Peyer's patch (tissue), 4 donors: Measurements from ENCODE around the gene THOC6. TPM values are rescaled to one million over a fixed set of nuclear protein-coding genes. Genes with fewer than 3 reads are reported as not detected.
A peak's percentile ranks its signal among the peaks of the same experiment; 100 is the strongest.

Experiments
- DNase-seq, 3 donors: peaks; one replicate each; pipeline ENCODE4 v3.0.0-alpha.2; 2017 to 2019
- H3K27ac ChIP-seq, 4 donors: fragments of 200-600 bp; sonication (generic); one replicate each; pipeline ENCODE4 v1.5.1; 2016 to 2019
- H3K27me3 ChIP-seq, 2 donors: fragments of 200-600 bp; sonication (generic); one replicate each; pipeline ENCODE4 v1.5.1; 2019
- H3K36me3 ChIP-seq, 3 donors: fragments of 200-600 bp; sonication (generic); one replicate each; pipeline ENCODE4 v1.5.1; 2016 to 2019
- H3K4me1 ChIP-seq, 4 donors: fragments of 200-600 bp; sonication (generic); one replicate each; pipeline ENCODE4 v1.5.1; 2016 to 2019
- H3K4me3 ChIP-seq, 4 donors: fragments of 200-600 bp; sonication (generic); 1 replicate in 3 of 4; 2 replicates in 1 of 4; pipeline ENCODE4 v1.5.1; 2016 to 2019; ENCODE audit warnings: mild to moderate bottlenecking in 1 of 4
- H3K9me3 ChIP-seq, 4 donors: fragments of 200-600 bp; sonication (generic); one replicate each; pipeline ENCODE4 v1.5.1; 2016 to 2019; ENCODE audit warnings: mild to moderate bottlenecking in 1 of 4
- CTCF ChIP-seq, 6 experiments: fragments of 450-650 bp in 4 of 6; fragments of 200-600 bp in 2 of 6; sonication (generic) in 1 of 6; IDR thresholded peaks; one replicate each; pipeline ENCODE4 v1.5.1; 2017 to 2019; ENCODE audit warnings: antibody characterized with exemption in 6 of 6, mild to moderate bottlenecking in 3 of 6, moderate library complexity in 1 of 6
- POLR2A ChIP-seq, 2 donors: fragments of 450-650 bp; IDR thresholded peaks; one replicate each; pipeline ENCODE4 v1.5.1; 2017; ENCODE audit warnings: antibody characterized with exemption in 2 of 2, mild to moderate bottlenecking in 2 of 2, moderate library complexity in 2 of 2
- total RNA-seq, 4 donors: library from RNA; depleted of rRNA; stranded (reverse); fragments of >200 nt; gene quantifications; one replicate each; pipeline ENCODE4 v1.1.0, GENCODE V29; 2016

The THOC6 gene
- total RNA-seq, 4 donors from 2014 or later, result 9.6 to 64.4 (median 27.1) TPM

- Histone ChIP-seq H3K27ac (peak overlapping the region in 1 of 4 donors; percentile 95), H3K4me1 (peaks cover 8 to 31% (median 14%) of the 10 kb centered on the region in 4 donors), H3K36me3 (no peaks in the 10 kb centered on the region), H3K4me3 (no peak overlapping the region), H3K27me3 (no peaks in the 10 kb centered on the region), H3K9me3 (no peaks in the 10 kb centered on the region)
- no peak for DNase-seq
- TF ChIP-seq POLR2A (IDR thresholded peaks at IDR 0.05) (no peak), CTCF (IDR thresholded peaks at IDR 0.05) (no peak)
These were observed 15.2 kb upstream of the THOC6 start for GRCh38 chr16:3008690-3009037.

DNA sequence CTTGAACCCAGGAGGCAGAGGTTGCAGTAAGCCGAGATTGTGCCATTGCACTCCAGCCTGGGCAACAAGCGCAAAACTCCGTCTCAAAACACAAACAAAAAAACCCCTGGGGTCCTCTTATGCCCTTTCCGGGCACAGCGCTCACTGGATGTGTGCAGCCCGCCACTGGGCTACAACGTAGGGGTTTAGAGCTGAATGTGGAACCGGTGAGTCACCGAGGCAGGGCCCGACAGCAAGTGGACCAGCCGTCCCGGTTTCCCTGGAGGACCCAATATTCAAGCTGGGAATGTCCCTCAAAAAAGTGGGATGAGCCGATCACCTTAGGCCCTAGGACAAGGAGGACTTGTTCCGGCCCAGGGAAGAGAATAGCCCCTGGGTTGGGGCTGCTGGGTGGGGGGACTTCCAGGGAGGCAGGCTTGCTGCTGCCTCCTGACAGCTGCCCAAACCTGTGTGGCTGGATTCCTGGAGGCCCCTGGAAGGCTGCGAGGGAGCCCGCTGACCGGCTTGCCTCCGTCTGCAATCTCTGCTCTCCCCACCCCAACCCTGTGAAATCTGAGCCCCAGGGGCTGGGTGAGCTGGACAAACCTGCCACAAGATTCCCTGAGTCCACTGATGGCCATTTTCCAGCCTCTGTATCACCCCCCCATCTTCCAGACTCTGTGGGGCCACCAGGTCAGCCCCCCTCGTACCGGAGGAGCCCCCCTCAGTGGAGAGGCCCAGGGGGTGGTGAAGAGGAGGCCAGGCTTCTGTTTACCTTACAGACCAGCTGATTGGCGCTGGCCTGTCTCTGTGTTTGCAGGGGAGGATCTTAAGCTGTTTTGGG is 14.1 kb upstream of the THOC6 start:
- no peaks in the 10 kb centered on the region for H3K36me3 ChIP-seq
- DNase-seq, result no peak
- H3K27ac ChIP-seq, result no peak overlapping the region

GRCh38 chr16:3010510-3010909 is 13.3 kb upstream of the THOC6 start:
- Histone ChIP-seq H3K27ac (no peak overlapping the region), H3K9me3 (no peaks in the 10 kb centered on the region), H3K4me3 (no peak overlapping the region), H3K27me3 (no peaks in the 10 kb centered on the region), H3K36me3 (no peaks in the 10 kb centered on the region), H3K4me1 (peaks cover 8 to 31% (median 12%) of the 10 kb centered on the region in 4 donors)
- TF ChIP-seq POLR2A (IDR thresholded peaks at IDR 0.05) (no peak), CTCF (IDR thresholded peaks at IDR 0.05) (no peak)
- no peak for DNase-seq

More for the DNA sequence above, 14.1 kb upstream of the THOC6 start:
- no peak for TF ChIP-seq POLR2A (IDR thresholded peaks at IDR 0.05)
- no peak for TF ChIP-seq CTCF (IDR thresholded peaks at IDR 0.05)
- no peaks in the 10 kb centered on the region for H3K9me3 ChIP-seq
- H3K27me3 ChIP-seq, result no peaks in the 10 kb centered on the region
- H3K4me1 ChIP-seq, result peaks cover 8 to 31% (median 13%) of the 10 kb centered on the region in 4 donors
- no peak overlapping the region for H3K4me3 ChIP-seq

- H3K27ac ChIP-seq, result no peak overlapping the region
- no peak for DNase-seq
- no peak overlapping the region for H3K4me3 ChIP-seq
- no peak for TF ChIP-seq CTCF (IDR thresholded peaks at IDR 0.05)
- no peak for TF ChIP-seq POLR2A (IDR thresholded peaks at IDR 0.05)
- H3K27me3 ChIP-seq, result no peaks in the 10 kb centered on the region
- peaks cover 8 to 17% (median 11%) of the 10 kb centered on the region in 4 donors for H3K4me1 ChIP-seq
- no peaks in the 10 kb centered on the region for H3K36me3 ChIP-seq
- H3K9me3 ChIP-seq, result no peaks in the 10 kb centered on the region
These were observed 11.6 kb upstream of the THOC6 start for GRCh38 chr16:3012246-3012645.

DNA sequence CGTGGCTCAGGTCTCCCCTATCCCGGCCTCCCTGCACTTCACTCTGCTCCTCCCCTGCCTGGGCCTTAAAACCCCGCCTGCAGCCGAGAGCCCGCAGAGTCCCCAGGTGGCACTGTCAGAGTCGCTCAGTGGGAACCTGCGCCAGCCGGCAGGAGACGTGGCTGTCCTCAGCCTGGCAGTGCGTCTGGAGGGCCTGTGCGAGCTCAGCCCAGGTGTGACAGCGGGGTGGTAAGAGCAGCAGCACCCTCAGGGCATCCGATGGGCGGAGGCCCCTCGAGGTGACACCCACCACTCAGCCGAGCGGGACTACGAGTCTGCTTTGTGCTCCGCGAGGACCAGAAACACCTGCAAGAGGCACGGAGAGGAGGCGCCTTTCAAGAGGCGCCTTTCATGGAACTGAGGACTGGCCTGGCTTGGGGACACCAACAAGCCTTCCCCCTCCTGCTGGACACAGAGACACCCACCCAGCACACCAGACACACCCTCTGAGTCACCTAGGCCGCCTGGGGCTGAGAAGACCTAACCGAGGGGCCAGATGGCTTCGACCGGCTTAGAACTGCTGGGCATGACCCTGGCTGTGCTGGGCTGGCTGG is 10.9 kb upstream of the THOC6 start, which contains the start of gene CLDN9:
Gene CLDN9, plus strand, starts transcription at position 96 of the 593 bp plus-strand sequence. Its CDS starts 440 bp downstream, at position 536.
- DNase-seq, result peak in 2 of 3 donors; percentile 62 to 69
- no peaks in the 10 kb centered on the region for H3K36me3 ChIP-seq
- H3K4me1 ChIP-seq, result peaks cover 3 to 10% (median 7%) of the 10 kb centered on the region in 4 donors
- H3K4me3 ChIP-seq, result no peak within 1 kb of the TSS
- no peaks in the 10 kb centered on the region for H3K27me3 ChIP-seq
- peak in 1 of 6 experiments; percentile 4 for TF ChIP-seq CTCF (IDR thresholded peaks at IDR 0.05)
- peak in 1 of 2 donors; percentile 37 for TF ChIP-seq POLR2A (IDR thresholded peaks at IDR 0.05)
- no peak within 1 kb of the TSS for H3K27ac ChIP-seq
- H3K9me3 ChIP-seq, result no peaks in the 10 kb centered on the region
